A673 (cell line): ENCODE measurements around the gene TMPRSS13. TPM values are rescaled to one million over a fixed set of nuclear protein-coding genes. Genes with fewer than 3 reads are reported as not detected.

Experiments
- BruUV-seq: library from RNA; stranded (reverse); fragments of 400-500 nt; replicated peaks from 2 replicates; lab custom pipeline; 2021; lab: Mats Ljungman, UMichigan
- CTCF ChIA-PET: fragments of 300-600 bp; sonication (Branson Sonifier 250); formaldehyde crosslinking; loops from one replicate; lab custom pipeline; 2022; ENCODE audit warnings: antibody characterized with exemption; lab: Charles Lee
- POLR2A ChIA-PET: fragments of 300-600 bp; sonication (Branson Sonifier 250); formaldehyde crosslinking; loops from one replicate; lab custom pipeline; 2022; ENCODE audit warnings: antibody characterized with exemption; ENCODE audit not compliant: low non-redundant PET; lab: Charles Lee
- DNase-seq: peaks from one replicate; pipeline ENCODE4 v3.0.0-alpha.2; 2015; ENCODE audit warnings: low spot score
- H3K27ac ChIP-seq: fragments of 200-600 bp; sonication (generic); 2 replicates; pipeline ENCODE4 v1.5.1; 2016; ENCODE audit warnings: mixed run types, low read depth, mild to moderate bottlenecking, mixed read lengths, antibody characterized with exemption, low read length; ENCODE audit not compliant: poor library complexity, severe bottlenecking
- H3K27me3 ChIP-seq: fragments of 200-600 bp; sonication (generic); replicated peaks from 2 replicates; pipeline ENCODE4 v1.6.1; 2017; ENCODE audit warnings: mixed run types, low read depth, mild to moderate bottlenecking, mixed read lengths, antibody characterized with exemption, low read length; ENCODE audit not compliant: insufficient read depth, poor library complexity
- H3K36me3 ChIP-seq: fragments of 200-600 bp; sonication (generic); 2 replicates; pipeline ENCODE4 v1.6.1; 2016; ENCODE audit warnings: mixed run types, mild to moderate bottlenecking, mixed read lengths, antibody characterized with exemption, low read length; ENCODE audit not compliant: insufficient read depth, poor library complexity, severe bottlenecking
- H3K4me1 ChIP-seq: fragments of 200-600 bp; sonication (generic); 2 replicates; pipeline ENCODE4 v1.6.1; 2017; ENCODE audit warnings: mixed run types, mild to moderate bottlenecking, mixed read lengths, antibody characterized with exemption, low read length; ENCODE audit not compliant: insufficient read depth, poor library complexity, severe bottlenecking
- H3K4me3 ChIP-seq: fragments of 200-600 bp; sonication (generic); 2 replicates; pipeline ENCODE4 v1.5.1; 2016; ENCODE audit warnings: low read depth, mixed run types, mild to moderate bottlenecking, mixed read lengths, low read length; ENCODE audit not compliant: poor library complexity, severe bottlenecking
- H3K9me3 ChIP-seq: fragments of 200-600 bp; sonication (generic); 2 replicates; pipeline ENCODE4 v1.6.1; 2016; ENCODE audit warnings: mixed run types, low read depth, mild to moderate bottlenecking, mixed read lengths, antibody characterized with exemption, low read length; ENCODE audit not compliant: poor library complexity, severe bottlenecking
- EZH2 ChIP-seq: fragments of 200-600 bp; sonication (generic); IDR thresholded peaks from 2 replicates; pipeline ENCODE4 v1.6.1; 2017; ENCODE audit warnings: borderline replicate concordance, low read depth, mild to moderate bottlenecking, mixed read lengths, antibody characterized with exemption, low read length; ENCODE audit not compliant: poor library complexity, severe bottlenecking
- intact Hi-C: fragments of 100-400 bp; cut with micrococcal nuclease; formaldehyde crosslinking; loops from one replicate; pipeline ENCODE4 v1.10.0; 2022; ENCODE audit not compliant: unreplicated experiment
- total RNA-seq: library from RNA; stranded (reverse); gene quantifications from 2 replicates; pipeline ENCODE4 v1.2.3, GENCODE V29; 2021
- TF ChIP-seq, protein P1 (sequence below): fragments of 300-800, 200-600 bp; sonication (generic); conservative IDR thresholded peaks from 2 replicates; pipeline ENCODE4 v1.5.1; 2017; ENCODE audit warnings: low read depth, mild to moderate bottlenecking, antibody characterized with exemption, low read length, moderate library complexity, mixed read lengths

Gene TMPRSS13
- total RNA-seq, 1 experiment from 2014 or later: not detected

DNA sequence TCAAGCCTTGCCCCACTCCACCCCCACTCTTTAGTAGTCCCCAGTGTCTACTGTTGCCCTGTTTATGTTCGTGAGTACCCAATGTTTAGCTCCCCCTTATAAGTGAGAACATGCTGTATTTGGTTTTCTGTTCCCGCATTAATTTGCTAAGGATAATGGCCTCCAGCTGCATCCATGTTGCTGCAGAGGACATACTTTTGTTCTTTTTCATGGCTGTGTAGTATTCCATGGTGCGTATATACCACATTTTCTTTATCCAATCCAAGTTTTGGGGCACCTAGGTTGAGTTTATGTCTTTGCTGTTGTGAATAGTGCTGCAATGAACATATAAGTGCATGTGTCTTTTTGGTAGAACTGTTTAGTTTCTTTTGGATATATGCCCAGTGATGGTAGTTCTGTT is 36.6 kb downstream of the TMPRSS13 start:
- BruUV-seq: no TSS peak
- CTCF ChIA-PET: no interaction called here
- TF ChIP-seq, protein P1, sequence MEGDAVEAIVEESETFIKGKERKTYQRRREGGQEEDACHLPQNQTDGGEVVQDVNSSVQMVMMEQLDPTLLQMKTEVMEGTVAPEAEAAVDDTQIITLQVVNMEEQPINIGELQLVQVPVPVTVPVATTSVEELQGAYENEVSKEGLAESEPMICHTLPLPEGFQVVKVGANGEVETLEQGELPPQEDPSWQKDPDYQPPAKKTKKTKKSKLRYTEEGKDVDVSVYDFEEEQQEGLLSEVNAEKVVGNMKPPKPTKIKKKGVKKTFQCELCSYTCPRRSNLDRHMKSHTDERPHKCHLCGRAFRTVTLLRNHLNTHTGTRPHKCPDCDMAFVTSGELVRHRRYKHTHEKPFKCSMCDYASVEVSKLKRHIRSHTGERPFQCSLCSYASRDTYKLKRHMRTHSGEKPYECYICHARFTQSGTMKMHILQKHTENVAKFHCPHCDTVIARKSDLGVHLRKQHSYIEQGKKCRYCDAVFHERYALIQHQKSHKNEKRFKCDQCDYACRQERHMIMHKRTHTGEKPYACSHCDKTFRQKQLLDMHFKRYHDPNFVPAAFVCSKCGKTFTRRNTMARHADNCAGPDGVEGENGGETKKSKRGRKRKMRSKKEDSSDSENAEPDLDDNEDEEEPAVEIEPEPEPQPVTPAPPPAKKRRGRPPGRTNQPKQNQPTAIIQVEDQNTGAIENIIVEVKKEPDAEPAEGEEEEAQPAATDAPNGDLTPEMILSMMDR: no peak
- no peak for TF ChIP-seq EZH2

GRCh38 chr11:117891362-117891761 is 37.8 kb downstream of the TMPRSS13 start:
- intact Hi-C loops: no loop called here
- Histone ChIP-seq H3K4me1 (no peaks in the 10 kb centered on the region), H3K36me3 (no peaks in the 10 kb centered on the region), H3K9me3 (no peaks in the 10 kb centered on the region), H3K27me3 (peaks cover 5% of the 10 kb centered on the region), H3K4me3 (no peak overlapping the region), H3K27ac (no peak overlapping the region)
- DNase-seq: no peak
- no TSS peak for BruUV-seq
- POLR2A ChIA-PET: no interaction called here
- TF ChIP-seq EZH2: no peak
- TF ChIP-seq, protein P1: no peak
- CTCF ChIA-PET: interaction anchor here (0.9 kb wide), 1 partner anchor 55 kb away, joined by 3 read pairs; no protein-coding TSS in a partner anchor

More for the DNA sequence above, 36.6 kb downstream of the TMPRSS13 start:
- DNase-seq: no peak
- Histone ChIP-seq H3K9me3 (no peaks in the 10 kb centered on the region), H3K4me1 (no peaks in the 10 kb centered on the region), H3K27me3 (peaks cover 5% of the 10 kb centered on the region), H3K27ac (no peak overlapping the region), H3K36me3 (no peaks in the 10 kb centered on the region), H3K4me3 (no peak overlapping the region)
- POLR2A ChIA-PET: no interaction called here
- intact Hi-C loops: no loop called here

DNA sequence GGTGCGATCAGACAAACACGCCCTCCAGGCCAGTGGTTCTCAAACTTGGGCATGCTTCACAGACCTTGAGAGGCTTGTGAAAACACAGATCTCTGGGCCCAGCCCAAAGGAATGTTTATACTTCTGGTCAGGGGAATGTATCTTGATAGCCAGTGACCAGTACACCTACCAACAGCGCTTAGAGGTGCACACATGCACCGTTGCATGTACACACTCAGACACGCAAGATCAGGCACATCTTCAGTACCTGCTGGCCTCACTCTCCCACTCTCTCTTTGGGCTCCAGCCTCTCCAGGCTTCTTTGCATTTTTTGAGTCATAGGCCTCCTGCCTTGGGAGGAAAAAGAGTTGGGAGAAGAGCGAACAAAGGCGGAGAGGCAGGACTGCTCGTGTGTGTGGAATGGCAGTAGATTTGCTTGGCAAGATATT is 41.0 kb downstream of the TMPRSS13 start:
- Histone ChIP-seq H3K4me3 (no peak overlapping the region), H3K4me1 (no peaks in the 10 kb centered on the region), H3K36me3 (no peaks in the 10 kb centered on the region), H3K9me3 (no peaks in the 10 kb centered on the region), H3K27ac (no peak overlapping the region), H3K27me3 (no peaks in the 10 kb centered on the region)
- no peak for TF ChIP-seq EZH2
- TF ChIP-seq, protein P1: no peak
- ChIA-PET POLR2A (no interaction called here), CTCF (no interaction called here)
- intact Hi-C loops: no loop called here
- DNase-seq: no peak
- no TSS peak for BruUV-seq
